ENCODE data around the gene LRRC15. TPM values are rescaled to one million over a fixed set of nuclear protein-coding genes. Genes with fewer than 3 reads are reported as not detected.

LRRC15 gene
- total RNA-seq, 1 experiment from 2014 or later = 0.08 TPM

DNA sequence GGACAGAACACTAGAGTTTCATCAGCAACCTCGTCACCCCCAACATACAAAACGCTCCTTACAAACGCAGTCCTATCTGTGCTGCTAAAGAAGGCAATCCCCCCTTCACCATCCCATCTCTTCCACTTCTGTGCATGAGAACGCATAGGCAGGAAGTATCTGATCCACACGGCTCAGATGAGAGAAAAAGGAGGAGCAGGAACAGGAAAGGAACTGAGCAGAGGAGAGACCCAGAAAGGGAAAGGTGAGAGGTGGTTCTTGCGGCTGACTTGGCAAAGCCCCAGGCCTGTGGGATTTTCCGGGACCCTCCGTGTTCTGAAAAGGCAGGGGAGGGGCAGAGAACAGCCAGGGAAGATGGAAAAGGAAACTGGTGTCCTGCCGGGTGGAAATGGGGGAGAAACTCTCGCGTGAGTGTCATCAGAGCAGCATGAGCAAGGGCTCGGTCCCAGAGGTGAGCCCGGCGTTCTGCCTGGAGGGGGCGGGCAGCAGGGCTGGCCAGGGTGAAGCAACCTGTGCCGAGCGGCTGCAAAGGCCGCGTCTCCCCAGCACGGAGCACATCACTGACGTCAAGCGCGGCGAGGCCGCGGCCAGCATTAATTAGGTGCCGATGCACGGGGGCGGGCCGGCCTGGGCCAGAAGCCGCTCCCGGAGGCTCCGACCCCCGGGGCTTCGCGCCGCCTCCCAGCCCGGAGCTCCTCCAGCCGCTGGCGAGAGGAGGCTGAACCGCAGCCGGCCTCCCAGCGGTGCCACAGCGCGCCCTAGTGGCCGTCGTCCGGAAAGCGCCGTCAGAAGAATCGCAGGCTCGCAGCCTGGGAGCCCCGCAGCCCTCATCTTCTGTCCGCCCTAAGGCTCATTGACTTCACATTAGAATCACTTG is 54.2 kb downstream of the LRRC15 start:
- Histone ChIP-seq H3K27ac (peak overlapping the region; percentile 9; the same call in 1 of the 2 replicates), H3K27me3 (0 out of 2 replicates have a peak, but pooled peaks cover 4% of the 10 kb centered on the region)
- DNase-seq = peak; percentile 65 to 81

DNA sequence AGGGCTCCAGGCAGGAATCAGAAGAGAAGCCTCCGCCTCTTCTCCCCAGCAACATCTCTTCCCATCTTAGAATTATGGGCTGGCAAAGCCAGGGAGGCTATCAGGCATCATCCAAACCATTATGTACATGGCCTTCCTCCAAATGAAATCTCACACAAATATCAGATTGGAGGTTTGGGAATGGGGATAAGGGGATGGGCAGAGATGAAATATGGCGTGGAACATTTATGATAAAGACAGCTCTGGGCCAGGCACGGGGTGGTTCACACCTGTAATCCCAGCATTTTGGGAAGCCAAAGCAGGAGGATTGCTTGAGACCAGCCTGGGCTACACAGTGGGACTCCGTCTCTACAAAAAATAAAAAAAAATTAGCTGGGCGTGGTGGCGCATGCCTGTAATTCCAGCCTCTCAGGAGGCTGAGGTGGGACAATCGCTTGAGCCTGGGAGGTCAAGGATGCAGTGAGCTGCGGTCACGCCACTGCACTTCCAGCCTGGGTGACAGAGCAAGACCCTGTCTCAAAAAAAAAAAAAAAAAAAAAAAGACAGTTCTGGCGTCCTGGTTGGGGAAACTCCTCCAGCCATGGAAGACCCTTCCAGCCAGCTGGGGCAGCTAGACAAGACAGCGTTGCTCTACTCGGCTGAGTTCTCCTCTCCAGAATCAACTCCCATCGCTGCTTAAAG is 55.0 kb downstream of the LRRC15 start:
- Histone ChIP-seq H3K4me3 (no peak overlapping the region; the same call in 1 of the 2 replicates), H3K27me3 (0 out of 2 replicates have a peak, but pooled peaks cover 4% of the 10 kb centered on the region), H3K4me1 (peaks cover 3% of the 10 kb centered on the region; the same call in 1 of the 2 replicates), H3K27ac (no peak overlapping the region), H3K9me3 (replicated peaks) (0 out of 2 replicates have a peak, but pooled peaks cover 3% of the 10 kb centered on the region), H3K36me3 (no peaks in the 10 kb centered on the region)
- no peak for DNase-seq

More for the DNA sequence above, 54.2 kb downstream of the LRRC15 start:
- 0 out of 2 replicates have a peak, but pooled peaks cover 3% of the 10 kb centered on the region for H3K9me3 ChIP-seq (replicated peaks)
- H3K4me1 ChIP-seq = peaks cover 3% of the 10 kb centered on the region; the same call in 1 of the 2 replicates
- H3K4me3 ChIP-seq = peak overlapping the region; percentile 61
- H3K36me3 ChIP-seq = no peaks in the 10 kb centered on the region

DNA sequence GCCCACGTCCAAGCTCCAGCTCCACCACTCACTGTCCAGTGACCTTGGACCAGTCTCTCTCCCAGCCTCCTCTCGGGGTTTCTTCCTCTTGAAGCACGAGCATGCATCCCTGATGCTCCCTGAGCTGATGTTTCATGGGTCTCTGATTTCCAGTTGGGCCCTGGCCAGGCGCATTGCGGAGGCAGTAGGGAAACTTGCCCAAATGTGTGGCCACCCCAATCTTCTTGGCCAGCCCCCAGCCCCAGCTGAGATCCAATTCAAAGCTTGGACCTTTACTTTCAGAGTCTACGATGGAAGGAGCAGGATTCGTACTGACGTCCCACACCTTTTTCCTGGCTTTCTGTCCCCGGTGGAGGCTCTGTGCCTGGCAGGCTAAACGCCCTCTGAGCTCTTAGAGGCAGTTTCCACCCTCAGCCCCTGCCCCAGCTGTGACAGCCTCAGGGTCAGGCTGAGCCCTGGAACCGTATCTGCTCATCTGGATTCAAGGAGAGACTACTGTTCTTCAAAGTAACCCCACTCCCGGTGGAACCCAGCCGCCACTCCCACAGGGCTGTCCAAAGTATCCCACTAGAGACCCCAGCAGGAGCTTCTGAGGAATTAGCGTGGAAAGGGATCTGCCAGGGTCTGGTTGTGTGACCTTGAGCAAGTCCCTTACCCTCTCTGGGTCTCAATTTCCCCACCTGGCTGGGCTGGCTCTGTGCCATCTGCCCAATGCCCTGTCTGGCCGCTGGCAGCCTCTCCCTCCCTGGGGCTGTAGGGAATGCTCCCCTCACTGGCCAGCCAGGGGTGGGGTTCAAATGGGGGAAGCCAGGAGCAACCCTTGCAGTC is 55.8 kb downstream of the LRRC15 start:
- Histone ChIP-seq H3K4me3 (no peak overlapping the region), H3K27me3 (0 out of 2 replicates have a peak, but pooled peaks cover 4% of the 10 kb centered on the region), H3K27ac (no peak overlapping the region), H3K4me1 (peaks cover 3% of the 10 kb centered on the region; the same call in 1 of the 2 replicates), H3K36me3 (no peaks in the 10 kb centered on the region), H3K9me3 (replicated peaks) (no peaks in the 10 kb centered on the region)
- no peak for DNase-seq

DNA sequence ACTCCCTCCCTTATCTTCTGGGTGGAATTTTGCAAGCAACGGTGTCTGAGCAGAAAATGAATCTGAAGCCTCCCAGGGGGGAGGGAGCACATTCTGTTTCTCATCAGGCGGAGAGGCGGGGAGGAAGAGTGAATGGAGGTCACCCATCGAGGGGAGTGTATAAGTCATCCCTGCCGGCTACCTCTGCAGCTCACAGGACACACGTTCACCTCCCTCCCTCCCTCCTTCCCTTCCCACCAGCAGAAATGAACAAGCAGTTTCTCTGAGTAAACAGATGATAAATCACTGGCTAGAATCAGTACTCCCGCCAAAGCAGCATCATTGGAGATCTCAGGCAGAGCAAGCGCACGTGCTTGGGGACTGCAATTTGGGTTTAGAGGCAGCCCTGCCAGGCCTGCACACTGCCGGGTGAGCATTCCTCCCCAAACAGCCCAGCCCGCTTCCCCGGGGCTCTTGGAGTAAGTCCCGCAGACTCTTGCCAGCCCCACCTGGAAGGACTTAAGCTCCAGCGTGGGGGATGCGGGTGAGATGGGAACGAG is 56.7 kb downstream of the LRRC15 start:
- H3K9me3 ChIP-seq (replicated peaks) = no peaks in the 10 kb centered on the region
- H3K4me3 ChIP-seq = no peak overlapping the region
- 0 out of 2 replicates have a peak, but pooled peaks cover 4% of the 10 kb centered on the region for H3K27me3 ChIP-seq
- peaks cover 3% of the 10 kb centered on the region; the same call in 1 of the 2 replicates for H3K4me1 ChIP-seq
- no peaks in the 10 kb centered on the region for H3K36me3 ChIP-seq
- no peak overlapping the region for H3K27ac ChIP-seq
- DNase-seq = no peak

DNA sequence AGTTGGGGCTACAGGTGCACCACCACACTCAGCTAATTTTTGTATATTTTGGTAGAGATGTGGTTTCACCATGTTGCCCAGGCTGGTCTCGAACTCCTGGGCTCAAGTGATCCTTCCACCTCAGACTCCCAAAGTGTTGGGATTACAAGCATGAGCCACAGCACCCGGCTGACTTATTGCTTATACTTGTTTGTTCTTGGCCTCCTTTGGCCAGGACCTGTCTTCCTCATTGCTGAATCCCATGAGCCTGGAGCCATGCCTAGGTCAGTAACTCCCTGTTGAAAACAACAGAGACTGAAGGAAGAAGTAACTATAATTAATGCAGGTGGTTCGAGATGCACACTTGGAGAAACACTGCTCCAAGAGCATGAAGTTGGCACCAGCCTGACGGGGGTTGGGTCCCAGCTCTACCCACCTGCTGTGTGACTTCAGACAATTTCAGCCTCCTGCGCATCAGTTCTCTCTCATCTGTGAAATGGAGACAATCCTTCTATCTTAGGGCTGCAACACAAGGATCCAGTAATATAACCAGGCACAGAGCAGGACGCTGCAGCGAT is 57.3 kb downstream of the LRRC15 start:
- Histone ChIP-seq H3K27ac (no peak overlapping the region), H3K4me3 (no peak overlapping the region)

DNA sequence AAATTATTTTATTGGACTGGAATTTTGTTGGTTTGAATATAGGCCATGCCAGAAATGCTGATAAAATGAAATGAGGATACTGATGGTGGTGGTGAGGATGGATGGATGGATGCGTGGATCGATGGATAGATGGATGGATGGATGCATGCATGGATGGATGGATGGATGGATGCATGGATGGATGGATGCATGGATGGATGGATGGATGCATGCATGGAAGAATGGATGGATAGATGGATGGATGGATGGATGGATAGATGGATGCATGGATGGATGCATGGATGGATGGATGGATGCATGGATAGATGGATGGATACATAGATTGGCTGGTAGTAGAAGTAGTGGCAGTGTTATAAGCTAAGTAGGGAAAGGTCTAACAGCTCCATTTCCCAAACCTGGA is 58.5 kb downstream of the LRRC15 start:
- Histone ChIP-seq H3K36me3 (no peaks in the 10 kb centered on the region), H3K27ac (no peak overlapping the region), H3K27me3 (0 out of 2 replicates have a peak, but pooled peaks cover 4% of the 10 kb centered on the region), H3K4me1 (peaks cover 3% of the 10 kb centered on the region; the same call in 1 of the 2 replicates), H3K9me3 (replicated peaks) (no peaks in the 10 kb centered on the region), H3K4me3 (no peak overlapping the region)
- DNase-seq = no peak

More for the DNA sequence above, 57.3 kb downstream of the LRRC15 start:
- DNase-seq = no peak
- Histone ChIP-seq H3K9me3 (replicated peaks) (no peaks in the 10 kb centered on the region), H3K4me1 (peaks cover 3% of the 10 kb centered on the region; the same call in 1 of the 2 replicates), H3K27me3 (0 out of 2 replicates have a peak, but pooled peaks cover 4% of the 10 kb centered on the region), H3K36me3 (no peaks in the 10 kb centered on the region)

DNA sequence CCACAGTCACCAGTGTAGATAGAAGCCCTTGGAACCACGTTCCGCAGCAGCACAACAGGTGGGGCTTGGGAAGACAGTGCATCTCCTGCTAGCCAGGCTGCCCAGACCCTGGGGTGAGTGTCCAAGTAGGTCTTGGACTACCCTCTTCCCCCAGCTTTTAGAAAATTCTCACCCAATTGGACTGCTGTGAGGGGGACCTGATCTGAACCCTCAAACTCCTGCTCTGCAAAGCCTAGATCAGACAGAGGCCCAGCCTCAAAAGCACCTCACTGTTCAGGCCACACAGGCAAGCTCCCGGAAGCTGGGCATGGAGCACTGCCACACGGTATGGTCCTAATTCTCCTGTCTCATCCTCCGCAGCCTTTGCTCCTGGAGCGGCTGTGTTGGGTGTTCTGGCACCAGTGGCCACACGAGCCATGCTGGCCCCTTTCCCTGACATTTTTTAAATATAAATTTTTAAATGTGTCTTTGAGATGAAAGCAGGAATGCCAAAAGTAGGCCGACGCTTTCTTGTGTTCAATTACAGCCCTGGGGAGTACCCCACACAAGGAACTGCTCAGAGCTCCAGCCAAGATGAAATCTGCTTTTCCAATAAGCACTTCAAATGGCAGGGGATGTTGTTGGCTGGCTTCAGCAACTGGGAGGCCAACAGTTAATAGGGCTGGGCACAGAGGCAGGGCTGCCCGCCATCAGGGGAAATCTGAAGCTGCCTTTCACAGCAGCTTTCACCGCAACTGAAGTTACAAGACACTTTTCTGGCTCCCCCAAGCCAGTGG is 59.3 kb downstream of the LRRC15 start:
- no peak for DNase-seq
- 0 out of 2 replicates have a peak, but pooled peaks cover 4% of the 10 kb centered on the region for H3K27me3 ChIP-seq
- H3K4me3 ChIP-seq = no peak overlapping the region
- H3K9me3 ChIP-seq (replicated peaks) = no peaks in the 10 kb centered on the region
- H3K4me1 ChIP-seq = peaks cover 3% of the 10 kb centered on the region; the same call in 1 of the 2 replicates
- H3K27ac ChIP-seq = no peak overlapping the region
- no peaks in the 10 kb centered on the region for H3K36me3 ChIP-seq

DNA sequence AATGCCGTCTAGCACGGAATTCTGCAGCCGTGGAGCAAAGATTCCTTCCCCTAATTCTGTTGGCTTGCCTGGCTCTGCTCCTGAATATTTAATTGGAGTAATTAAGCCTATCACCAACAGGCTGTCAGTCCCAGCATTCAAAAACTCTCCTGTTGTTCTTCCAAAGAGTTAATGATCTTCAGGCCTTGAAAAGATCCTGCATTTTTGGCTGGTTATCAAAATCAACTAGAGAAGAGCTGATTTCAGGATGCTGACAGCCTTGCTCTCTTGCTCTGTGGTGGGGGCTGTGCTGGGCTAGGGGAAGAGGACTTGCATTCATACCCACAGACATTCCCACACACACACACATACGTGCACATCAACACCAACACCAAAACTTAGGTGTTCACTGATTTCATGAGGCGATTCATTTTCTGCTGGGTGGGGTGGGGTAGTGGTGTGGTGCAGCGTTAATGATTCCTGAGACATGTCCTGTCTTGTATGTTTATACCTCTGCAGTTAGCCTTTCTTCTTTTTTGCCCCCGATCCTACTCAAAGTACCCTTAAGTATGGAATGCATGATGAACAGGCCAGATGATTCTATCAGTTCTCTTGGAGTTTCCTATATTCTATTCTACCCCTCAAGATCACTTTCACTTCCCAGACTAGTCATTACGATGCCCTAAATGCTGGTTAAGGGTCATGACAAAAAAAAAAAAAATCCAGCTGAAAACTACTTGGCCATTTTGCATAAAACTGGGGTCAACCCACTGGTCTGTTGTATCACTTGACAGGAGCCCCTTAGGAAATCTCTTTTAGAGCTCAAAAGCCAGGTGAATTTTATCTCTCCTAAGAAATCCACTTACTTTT is 60.7 kb downstream of the LRRC15 start:
- Histone ChIP-seq H3K27ac (no peak overlapping the region), H3K36me3 (no peaks in the 10 kb centered on the region), H3K4me1 (no peaks in the 10 kb centered on the region), H3K9me3 (replicated peaks) (no peaks in the 10 kb centered on the region), H3K27me3 (0 out of 2 replicates have a peak, but pooled peaks cover 4% of the 10 kb centered on the region), H3K4me3 (no peak overlapping the region)
- DNase-seq = no peak

DNA sequence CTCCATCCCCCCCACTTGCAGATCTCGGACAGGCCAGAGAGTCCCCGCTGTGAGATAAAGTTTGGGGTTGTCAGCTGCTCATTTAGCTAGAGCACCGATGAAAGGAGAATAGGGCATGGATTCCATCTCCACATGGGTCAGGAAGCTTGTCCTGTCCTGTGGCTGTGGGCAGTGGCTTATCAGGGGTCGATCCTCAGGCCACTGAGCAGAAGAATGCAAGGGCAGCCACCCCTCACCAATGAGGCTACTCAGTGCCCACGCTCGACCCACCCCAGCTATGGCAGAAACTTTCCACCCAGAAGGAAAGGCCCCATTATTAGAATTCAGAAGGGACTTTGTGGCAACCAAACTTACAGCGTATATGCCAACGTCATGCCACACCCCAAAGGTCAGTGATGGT is 61.7 kb downstream of the LRRC15 start:
- Histone ChIP-seq H3K27ac (no peak overlapping the region), H3K4me3 (no peak overlapping the region), H3K9me3 (replicated peaks) (no peaks in the 10 kb centered on the region), H3K36me3 (no peaks in the 10 kb centered on the region), H3K27me3 (no peaks in the 10 kb centered on the region), H3K4me1 (no peaks in the 10 kb centered on the region)
- no peak for DNase-seq

DNA sequence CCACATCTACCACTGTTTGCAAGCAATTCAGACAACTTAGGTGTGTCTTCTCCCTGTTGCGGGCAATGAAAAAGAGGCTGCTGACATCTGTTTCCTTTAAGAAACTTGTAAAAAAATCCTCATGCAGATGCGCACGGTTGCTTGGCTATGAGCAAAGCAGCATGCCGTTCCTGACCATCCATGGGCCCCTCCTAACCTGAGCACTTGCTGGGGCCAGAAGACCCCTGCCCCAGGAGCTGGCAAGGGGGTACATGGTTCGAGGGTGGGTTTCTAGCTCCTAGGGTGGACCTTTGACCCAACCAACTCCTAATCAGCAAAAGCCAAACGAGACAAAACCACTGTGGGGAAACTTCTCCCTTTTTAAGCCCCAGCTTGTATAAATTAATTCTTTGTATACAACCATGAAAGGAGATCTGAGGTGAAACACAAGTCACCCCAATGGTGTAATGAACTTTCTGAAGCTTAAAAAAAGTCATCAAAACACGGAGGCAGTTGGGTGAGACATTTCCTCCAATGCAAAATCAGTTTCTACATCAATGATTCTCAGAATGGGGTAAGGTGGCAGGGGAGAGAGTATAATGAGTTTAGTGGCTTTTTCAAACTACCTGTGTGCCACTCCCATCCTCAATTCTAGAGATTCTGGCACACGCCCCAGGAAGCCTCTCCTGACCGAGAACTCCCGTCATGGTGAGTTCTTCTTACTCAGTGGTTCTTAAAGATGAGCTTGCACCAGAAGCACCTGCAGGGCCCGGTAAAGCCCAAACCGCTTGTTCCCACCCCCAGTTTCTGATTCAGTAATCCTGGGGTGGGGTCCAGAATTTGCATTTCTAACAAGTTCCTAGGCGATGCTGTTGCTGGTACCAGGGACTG is 62.5 kb downstream of the LRRC15 start:
- no peaks in the 10 kb centered on the region for H3K9me3 ChIP-seq (replicated peaks)
- no peaks in the 10 kb centered on the region for H3K27me3 ChIP-seq
- H3K27ac ChIP-seq = no peak overlapping the region
- H3K4me3 ChIP-seq = no peak overlapping the region
- no peaks in the 10 kb centered on the region for H3K4me1 ChIP-seq
- no peak for DNase-seq
- H3K36me3 ChIP-seq = no peaks in the 10 kb centered on the region

DNA sequence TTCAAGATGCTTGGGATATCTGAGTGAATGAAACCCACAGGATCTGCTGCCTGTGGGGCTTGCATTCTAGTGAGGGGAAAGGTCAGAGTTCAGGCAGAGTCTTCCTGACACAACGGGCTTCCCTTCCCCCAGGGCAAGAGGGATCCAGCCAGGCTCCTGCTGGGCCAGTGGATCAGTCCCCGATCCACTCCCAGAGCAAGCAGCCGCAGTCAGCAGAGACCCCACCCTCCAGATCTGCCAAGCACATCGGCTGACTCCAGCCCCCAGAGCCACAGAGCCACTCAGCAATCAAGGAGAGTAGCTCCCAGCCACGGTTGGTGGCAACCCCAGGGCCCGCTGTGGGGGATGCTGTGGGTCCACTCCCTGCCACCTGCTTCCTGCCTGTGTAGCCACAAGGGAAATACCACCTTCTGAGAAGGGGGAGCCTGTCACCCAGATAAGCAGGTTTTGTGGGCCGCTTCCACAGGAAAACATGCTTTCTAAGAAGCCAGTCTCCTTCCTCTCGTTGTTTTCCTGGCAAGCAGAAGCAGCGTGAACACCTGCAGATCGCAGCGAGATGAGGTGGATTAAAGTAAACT is 63.3 kb downstream of the LRRC15 start:
- no peak for DNase-seq
- Histone ChIP-seq H3K27ac (no peak overlapping the region), H3K36me3 (no peaks in the 10 kb centered on the region), H3K9me3 (replicated peaks) (no peaks in the 10 kb centered on the region), H3K4me1 (no peaks in the 10 kb centered on the region), H3K27me3 (no peaks in the 10 kb centered on the region), H3K4me3 (no peak overlapping the region)
